Breast epithelium (tissue), 4 donors: ENCODE data around the gene NR2C2. TPM values are rescaled to one million over a fixed set of nuclear protein-coding genes. Genes with fewer than 3 reads are reported as not detected.
A peak's percentile ranks its signal among the peaks of the same experiment; 100 is the strongest.

Experiments
- DNase-seq, 2 donors: peaks; one replicate each; pipeline ENCODE4 v3.0.0-alpha.2; 2019; ENCODE audit warnings: low spot score in 2 of 2
- H3K27ac ChIP-seq, 2 donors: fragments of 200-600 bp; sonication (generic) in 1 of 2; one replicate each; pipeline ENCODE4 v1.5.1; 2016 to 2019; ENCODE audit warnings: mild to moderate bottlenecking in 1 of 2
- H3K27me3 ChIP-seq, 2 donors: fragments of 200-600 bp; sonication (generic) in 1 of 2; one replicate each; pipeline versions ENCODE4 v1.5.1 to v1.6.0; 2017 to 2019; ENCODE audit warnings: control low read depth in 1 of 2, mild to moderate bottlenecking in 1 of 2
- H3K36me3 ChIP-seq: fragments of 200-600 bp; one replicate; pipeline ENCODE4 v1.5.1; 2019
- H3K4me1 ChIP-seq, 2 donors: fragments of 200-600 bp; sonication (generic); one replicate each; pipeline ENCODE4 v1.5.1; 2016 to 2019; ENCODE audit warnings: control low read depth in 1 of 2
- H3K4me3 ChIP-seq, 3 donors: fragments of 200-600 bp; sonication (generic); 1 replicate in 2 of 3; 2 replicates in 1 of 3; pipeline ENCODE4 v1.5.1; 2016 to 2019; ENCODE audit warnings: mild to moderate bottlenecking in 3 of 3, moderate library complexity in 2 of 3
- H3K9me3 ChIP-seq, 2 donors: fragments of 200-600 bp; sonication (generic) in 1 of 2; one replicate each; pipeline ENCODE4 v1.5.1; 2016 to 2019; ENCODE audit warnings: control low read depth in 1 of 2
- POLR2A ChIP-seq: fragments of 450-650 bp; IDR thresholded peaks from one replicate; pipeline ENCODE4 v1.6.1; 2016; ENCODE audit warnings: antibody characterized with exemption, mild to moderate bottlenecking, moderate library complexity
- POLR2AphosphoS5 ChIP-seq, 3 donors: sonication (generic); formaldehyde crosslinking; IDR thresholded peaks; one replicate each; pipeline ENCODE4 v1.6.1; 2017; ENCODE audit warnings: antibody characterized with exemption in 3 of 3
- intact Hi-C: fragments of 100-400 bp; cut with DNase I; formaldehyde crosslinking; loops from one replicate; pipeline ENCODE4 v1.15.1; 2023; ENCODE audit warnings: low total_unique reads
- total RNA-seq, 3 donors: library from RNA; depleted of rRNA; stranded (reverse); fragments of >200 nt; gene quantifications; one replicate each; pipeline ENCODE4 v1.1.0, GENCODE V29; 2016
- TF ChIP-seq, protein P1 (sequence below), 3 donors: fragments of 450-650 bp; IDR thresholded peaks; one replicate each; pipeline ENCODE4 v1.5.1; 2016 to 2017; ENCODE audit warnings: antibody characterized with exemption in 3 of 3, mild to moderate bottlenecking in 3 of 3, moderate library complexity in 3 of 3

NR2C2 gene
- total RNA-seq, 3 donors from 2014 or later: 41.9 to 71.0 (median 52.8) TPM

DNA sequence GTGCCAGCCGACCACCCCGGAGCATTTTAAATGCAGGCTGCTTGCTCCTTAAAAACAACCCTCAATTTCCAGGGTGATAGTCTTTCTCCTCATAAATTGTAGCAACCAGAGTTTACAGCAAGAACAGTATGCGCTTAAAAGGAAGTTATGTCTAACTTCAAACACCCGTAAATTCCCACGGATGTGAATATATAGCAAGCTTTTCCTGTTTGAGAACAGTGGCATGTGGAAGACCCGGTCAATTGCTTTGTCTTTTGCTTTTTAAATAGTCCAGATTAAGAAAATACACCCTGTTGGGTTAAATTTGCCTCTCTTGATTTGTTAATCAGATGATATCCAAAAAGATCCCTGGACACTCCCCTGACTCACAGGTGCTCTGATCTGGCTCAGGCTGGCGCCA lies 96.9 kb downstream of the NR2C2 start:
- no peak for DNase-seq
- TF ChIP-seq, protein P1, sequence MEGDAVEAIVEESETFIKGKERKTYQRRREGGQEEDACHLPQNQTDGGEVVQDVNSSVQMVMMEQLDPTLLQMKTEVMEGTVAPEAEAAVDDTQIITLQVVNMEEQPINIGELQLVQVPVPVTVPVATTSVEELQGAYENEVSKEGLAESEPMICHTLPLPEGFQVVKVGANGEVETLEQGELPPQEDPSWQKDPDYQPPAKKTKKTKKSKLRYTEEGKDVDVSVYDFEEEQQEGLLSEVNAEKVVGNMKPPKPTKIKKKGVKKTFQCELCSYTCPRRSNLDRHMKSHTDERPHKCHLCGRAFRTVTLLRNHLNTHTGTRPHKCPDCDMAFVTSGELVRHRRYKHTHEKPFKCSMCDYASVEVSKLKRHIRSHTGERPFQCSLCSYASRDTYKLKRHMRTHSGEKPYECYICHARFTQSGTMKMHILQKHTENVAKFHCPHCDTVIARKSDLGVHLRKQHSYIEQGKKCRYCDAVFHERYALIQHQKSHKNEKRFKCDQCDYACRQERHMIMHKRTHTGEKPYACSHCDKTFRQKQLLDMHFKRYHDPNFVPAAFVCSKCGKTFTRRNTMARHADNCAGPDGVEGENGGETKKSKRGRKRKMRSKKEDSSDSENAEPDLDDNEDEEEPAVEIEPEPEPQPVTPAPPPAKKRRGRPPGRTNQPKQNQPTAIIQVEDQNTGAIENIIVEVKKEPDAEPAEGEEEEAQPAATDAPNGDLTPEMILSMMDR (IDR thresholded peaks at IDR 0.05): no peak
- TF ChIP-seq POLR2AphosphoS5 (IDR thresholded peaks at IDR 0.05): no peak
- no peak for TF ChIP-seq POLR2A
- intact Hi-C loops: no loop called here
- H3K36me3 ChIP-seq: no peaks in the 10 kb centered on the region
- no peaks in the 10 kb centered on the region for H3K9me3 ChIP-seq
- H3K4me3 ChIP-seq: no peak overlapping the region
- H3K27me3 ChIP-seq: no peaks in the 10 kb centered on the region
- H3K27ac ChIP-seq: no peak overlapping the region
- no peaks in the 10 kb centered on the region for H3K4me1 ChIP-seq

DNA sequence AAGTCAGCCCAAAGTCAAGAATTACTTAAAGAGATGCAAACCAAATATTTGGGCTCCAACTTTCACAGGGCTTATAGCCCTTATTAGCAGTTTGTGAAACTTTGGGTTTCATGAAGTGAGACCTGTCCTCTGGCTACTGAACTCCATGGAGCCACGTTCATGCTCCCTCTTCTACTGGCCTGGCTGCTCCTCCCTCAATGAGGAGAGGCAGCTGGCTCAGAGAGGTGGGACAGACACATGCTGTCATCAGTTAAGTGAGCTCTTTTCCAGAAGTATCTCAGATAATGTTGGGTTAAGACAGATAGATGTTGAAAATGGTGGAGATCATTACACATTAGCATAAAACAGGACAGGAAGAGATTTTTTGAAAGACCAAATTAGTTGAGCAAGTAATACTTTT lies 98.3 kb downstream of the NR2C2 start:
- Histone ChIP-seq H3K9me3 (no peaks in the 10 kb centered on the region), H3K36me3 (no peaks in the 10 kb centered on the region), H3K27ac (no peak overlapping the region), H3K4me3 (no peak overlapping the region), H3K27me3 (no peaks in the 10 kb centered on the region), H3K4me1 (no peaks in the 10 kb centered on the region)
- intact Hi-C loops: no loop called here
- TF ChIP-seq POLR2AphosphoS5 (IDR thresholded peaks at IDR 0.05): no peak
- DNase-seq: no peak

DNA sequence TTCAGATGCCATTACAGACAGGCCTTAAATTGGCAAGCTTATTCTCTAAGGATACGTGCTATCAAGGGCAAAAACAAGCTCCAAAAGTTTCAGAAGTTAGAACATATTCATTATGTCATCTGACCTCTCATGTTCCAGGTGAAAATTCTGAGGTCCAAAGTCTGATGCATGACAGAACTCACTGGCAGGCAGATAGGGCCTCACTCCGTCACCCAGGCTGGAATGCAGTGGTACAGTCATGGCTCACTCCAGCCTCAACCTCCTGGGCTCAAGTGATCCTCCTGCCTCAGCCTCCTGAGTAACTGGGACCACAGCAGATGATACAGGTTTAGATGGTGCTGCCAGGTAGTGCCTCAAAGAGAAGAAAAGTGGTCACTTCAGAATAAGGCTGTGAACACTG lies 102.2 kb downstream of the NR2C2 start:
- Histone ChIP-seq H3K27me3 (no peaks in the 10 kb centered on the region), H3K27ac (no peak overlapping the region), H3K36me3 (no peaks in the 10 kb centered on the region), H3K4me3 (no peak overlapping the region), H3K4me1 (no peaks in the 10 kb centered on the region), H3K9me3 (no peaks in the 10 kb centered on the region)
- intact Hi-C loops: no loop called here
- no peak for DNase-seq
- TF ChIP-seq, protein P1 (IDR thresholded peaks at IDR 0.05): no peak
- TF ChIP-seq POLR2A: no peak
- TF ChIP-seq POLR2AphosphoS5 (IDR thresholded peaks at IDR 0.05): no peak

DNA sequence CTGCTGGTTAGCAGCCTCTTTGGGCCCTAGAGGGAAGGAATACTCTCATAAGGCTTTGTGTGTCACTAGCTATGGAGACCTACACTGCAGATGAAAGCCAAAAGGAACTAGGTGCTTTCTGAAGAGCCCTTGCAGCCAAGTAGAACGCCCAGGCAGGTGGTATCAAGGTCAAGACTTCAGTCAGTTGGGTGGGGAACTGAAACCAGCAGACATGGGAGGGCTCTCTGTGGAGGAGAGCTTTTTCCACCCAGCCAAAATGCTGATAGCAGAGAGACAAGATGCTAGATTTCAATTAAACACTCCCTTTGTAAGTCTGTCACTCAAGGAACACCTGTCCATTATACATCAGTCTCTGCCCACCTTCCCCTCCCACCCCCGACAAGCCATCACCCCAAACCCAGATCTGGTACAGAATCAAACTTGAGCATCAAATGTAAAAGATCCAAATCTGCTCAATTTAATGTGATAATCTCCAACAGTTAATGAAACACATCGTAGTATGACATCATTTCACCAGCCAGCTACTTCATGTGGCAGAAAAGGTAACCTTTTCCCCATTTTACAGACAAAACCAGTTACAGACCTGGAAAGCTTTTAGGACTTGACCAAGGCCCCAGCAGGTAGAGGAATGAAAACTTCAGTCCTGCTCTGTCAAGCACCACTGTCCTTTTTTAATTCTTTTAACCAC lies 103.2 kb downstream of the NR2C2 start:
- intact Hi-C loops: no loop called here
- H3K36me3 ChIP-seq: no peaks in the 10 kb centered on the region
- no peak for TF ChIP-seq POLR2AphosphoS5 (IDR thresholded peaks at IDR 0.05)
- TF ChIP-seq POLR2A: no peak
- TF ChIP-seq, protein P1 (IDR thresholded peaks at IDR 0.05): no peak
- H3K9me3 ChIP-seq: no peaks in the 10 kb centered on the region
- DNase-seq: no peak
- no peaks in the 10 kb centered on the region for H3K27me3 ChIP-seq
- H3K4me3 ChIP-seq: no peak overlapping the region
- H3K27ac ChIP-seq: no peak overlapping the region
- H3K4me1 ChIP-seq: no peaks in the 10 kb centered on the region

DNA sequence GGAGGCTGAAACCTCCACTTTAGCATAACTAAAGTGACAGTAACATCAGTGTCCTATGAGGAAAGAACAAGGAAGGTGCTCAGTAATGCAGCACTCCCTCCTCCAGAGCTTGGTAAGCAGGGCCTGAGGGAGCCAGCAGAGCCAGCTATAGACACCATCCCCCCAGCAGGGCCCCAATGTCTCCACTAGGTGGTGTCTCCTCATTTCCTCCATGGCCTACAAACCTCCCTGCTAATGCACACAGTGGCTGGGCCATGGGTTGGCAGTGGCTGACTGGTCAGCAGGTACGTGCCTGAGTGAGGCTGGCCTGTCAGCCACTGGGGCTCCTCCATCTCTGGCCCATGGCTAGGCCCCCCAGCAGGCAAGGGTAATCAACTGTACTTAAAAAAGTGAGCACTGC lies 104.1 kb downstream of the NR2C2 start:
- DNase-seq: no peak
- Histone ChIP-seq H3K9me3 (no peaks in the 10 kb centered on the region), H3K27ac (no peak overlapping the region), H3K27me3 (no peaks in the 10 kb centered on the region), H3K4me1 (no peaks in the 10 kb centered on the region), H3K36me3 (no peaks in the 10 kb centered on the region), H3K4me3 (no peak overlapping the region)
- intact Hi-C loops: no loop called here
- TF ChIP-seq POLR2A (no peak), POLR2AphosphoS5 (IDR thresholded peaks at IDR 0.05) (no peak)
- TF ChIP-seq, protein P1 (IDR thresholded peaks at IDR 0.05): peak in 1 of 3 donors; percentile 48
